ENCODE results near the gene MARCHF9.

DNA sequence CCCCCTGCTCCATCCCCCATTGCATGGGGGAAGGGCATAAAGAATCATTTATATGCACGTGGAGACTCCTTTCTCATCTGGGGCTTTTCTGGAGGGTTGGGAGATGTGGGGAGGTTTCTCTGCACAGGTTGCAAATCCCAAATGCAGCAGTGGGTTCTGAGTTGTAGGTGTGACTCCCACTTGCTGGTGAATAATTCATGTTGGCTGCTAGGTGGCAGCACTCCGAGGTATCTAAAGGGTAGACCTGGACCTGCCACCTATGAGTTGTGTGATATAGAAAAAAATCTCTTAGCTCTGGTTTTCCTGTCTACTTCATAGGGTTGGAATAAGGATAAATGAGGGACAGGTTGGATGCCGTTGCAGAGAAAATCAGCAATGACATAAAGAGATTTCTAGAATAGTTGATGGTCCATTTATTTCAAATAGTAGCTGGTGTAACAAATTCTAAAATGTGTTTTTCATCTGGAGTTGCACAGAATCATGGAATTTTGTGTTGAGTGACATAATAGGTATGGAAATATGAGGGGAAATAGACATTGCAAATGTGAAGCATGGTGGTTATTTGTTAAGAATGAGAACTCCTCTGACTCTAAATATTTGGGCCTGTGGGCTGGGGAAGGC, 4.6 kb downstream of the MARCHF9 start:
- TF ChIP-seq, protein P1, sequence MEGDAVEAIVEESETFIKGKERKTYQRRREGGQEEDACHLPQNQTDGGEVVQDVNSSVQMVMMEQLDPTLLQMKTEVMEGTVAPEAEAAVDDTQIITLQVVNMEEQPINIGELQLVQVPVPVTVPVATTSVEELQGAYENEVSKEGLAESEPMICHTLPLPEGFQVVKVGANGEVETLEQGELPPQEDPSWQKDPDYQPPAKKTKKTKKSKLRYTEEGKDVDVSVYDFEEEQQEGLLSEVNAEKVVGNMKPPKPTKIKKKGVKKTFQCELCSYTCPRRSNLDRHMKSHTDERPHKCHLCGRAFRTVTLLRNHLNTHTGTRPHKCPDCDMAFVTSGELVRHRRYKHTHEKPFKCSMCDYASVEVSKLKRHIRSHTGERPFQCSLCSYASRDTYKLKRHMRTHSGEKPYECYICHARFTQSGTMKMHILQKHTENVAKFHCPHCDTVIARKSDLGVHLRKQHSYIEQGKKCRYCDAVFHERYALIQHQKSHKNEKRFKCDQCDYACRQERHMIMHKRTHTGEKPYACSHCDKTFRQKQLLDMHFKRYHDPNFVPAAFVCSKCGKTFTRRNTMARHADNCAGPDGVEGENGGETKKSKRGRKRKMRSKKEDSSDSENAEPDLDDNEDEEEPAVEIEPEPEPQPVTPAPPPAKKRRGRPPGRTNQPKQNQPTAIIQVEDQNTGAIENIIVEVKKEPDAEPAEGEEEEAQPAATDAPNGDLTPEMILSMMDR (IDR thresholded peaks at IDR 0.05) = peak; percentile 71
- no peak for TF ChIP-seq EZH2 (IDR thresholded peaks at IDR 0.05; ENCODE audit: borderline replicate concordance, insufficient read depth, low read depth, low read length, poor library complexity, severe bottlenecking)
